ENCODE measurements around the gene COX7A2L. TPM values are rescaled to one million over a fixed set of nuclear protein-coding genes. Genes with fewer than 3 reads are reported as not detected.

The COX7A2L gene
- total RNA-seq, 1 experiment from 2014 or later = 132 TPM

DNA sequence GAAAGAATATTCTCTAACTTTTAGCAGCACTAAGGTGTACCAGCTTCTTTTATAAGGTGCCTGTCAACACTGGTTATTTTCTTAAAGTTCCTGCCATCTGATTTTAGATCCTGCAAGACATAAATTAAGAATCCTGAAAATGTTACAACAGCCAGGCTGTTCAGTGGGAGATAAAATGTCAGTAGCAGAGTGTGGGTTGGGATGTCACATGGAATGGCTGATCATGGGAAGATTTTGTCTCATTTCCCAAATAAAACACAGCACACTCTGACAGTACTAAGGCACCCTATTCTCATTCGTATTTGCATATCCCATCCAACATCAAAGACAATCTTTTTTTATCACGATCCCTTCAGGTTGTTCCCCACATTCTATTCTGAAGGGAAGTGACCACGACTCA, 2.4 kb upstream of the COX7A2L start:
- ChIA-PET POLR2A (no interaction called here), CTCF (no interaction called here)
- Histone ChIP-seq H3K27ac (ENCODE audit: low read length) (no peak overlapping the region), H3K27me3 (ENCODE audit: control insufficient read depth, insufficient read depth, low read length) (no peaks in the 10 kb centered on the region), H3K9me3 (ENCODE audit: control insufficient read depth, insufficient read depth, low read depth, low read length) (no peaks in the 10 kb centered on the region), H3K4me3 (ENCODE audit: low read depth in 2 of 2, low read length in 2 of 2) (no peak overlapping the region), H3K4me1 (ENCODE audit: control insufficient read depth, insufficient read depth, low read length) (peaks cover 7% of the 10 kb centered on the region; the same call in 1 of the 2 replicates), H3K36me3 (ENCODE audit: control insufficient read depth, insufficient read depth, low read length) (peaks cover 6% of the 10 kb centered on the region; the same call in 1 of the 2 replicates)
- in situ Hi-C loops (cut with HindIII; ENCODE audit: low pct_unique_long_range_greater_than_20kb, low sequenced_read_pairs) (no loop called here), intact Hi-C loops (cut with micrococcal nuclease; ENCODE audit: unreplicated experiment) (no loop called here)
- ATAC-seq (no peak), DNase-seq (ENCODE audit: low read depth, low spot score) (no peak)
- BruUV-seq (replicated peaks) = no TSS peak
- TF ChIP-seq SIN3A (IDR thresholded peaks at IDR 0.05; ENCODE audit: borderline replicate concordance, insufficient read depth, low read depth, low read length) (no peak), TCF7L2 (IDR thresholded peaks at IDR 0.05; ENCODE audit: low read depth, low read length) (no peak), POLR2AphosphoS5 (IDR thresholded peaks at IDR 0.05; ENCODE audit: low read depth, low read length) (no peak)
- TF ChIP-seq, protein P1, sequence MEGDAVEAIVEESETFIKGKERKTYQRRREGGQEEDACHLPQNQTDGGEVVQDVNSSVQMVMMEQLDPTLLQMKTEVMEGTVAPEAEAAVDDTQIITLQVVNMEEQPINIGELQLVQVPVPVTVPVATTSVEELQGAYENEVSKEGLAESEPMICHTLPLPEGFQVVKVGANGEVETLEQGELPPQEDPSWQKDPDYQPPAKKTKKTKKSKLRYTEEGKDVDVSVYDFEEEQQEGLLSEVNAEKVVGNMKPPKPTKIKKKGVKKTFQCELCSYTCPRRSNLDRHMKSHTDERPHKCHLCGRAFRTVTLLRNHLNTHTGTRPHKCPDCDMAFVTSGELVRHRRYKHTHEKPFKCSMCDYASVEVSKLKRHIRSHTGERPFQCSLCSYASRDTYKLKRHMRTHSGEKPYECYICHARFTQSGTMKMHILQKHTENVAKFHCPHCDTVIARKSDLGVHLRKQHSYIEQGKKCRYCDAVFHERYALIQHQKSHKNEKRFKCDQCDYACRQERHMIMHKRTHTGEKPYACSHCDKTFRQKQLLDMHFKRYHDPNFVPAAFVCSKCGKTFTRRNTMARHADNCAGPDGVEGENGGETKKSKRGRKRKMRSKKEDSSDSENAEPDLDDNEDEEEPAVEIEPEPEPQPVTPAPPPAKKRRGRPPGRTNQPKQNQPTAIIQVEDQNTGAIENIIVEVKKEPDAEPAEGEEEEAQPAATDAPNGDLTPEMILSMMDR (IDR thresholded peaks at IDR 0.05) = no peak
- TF ChIP-seq, protein P2, sequence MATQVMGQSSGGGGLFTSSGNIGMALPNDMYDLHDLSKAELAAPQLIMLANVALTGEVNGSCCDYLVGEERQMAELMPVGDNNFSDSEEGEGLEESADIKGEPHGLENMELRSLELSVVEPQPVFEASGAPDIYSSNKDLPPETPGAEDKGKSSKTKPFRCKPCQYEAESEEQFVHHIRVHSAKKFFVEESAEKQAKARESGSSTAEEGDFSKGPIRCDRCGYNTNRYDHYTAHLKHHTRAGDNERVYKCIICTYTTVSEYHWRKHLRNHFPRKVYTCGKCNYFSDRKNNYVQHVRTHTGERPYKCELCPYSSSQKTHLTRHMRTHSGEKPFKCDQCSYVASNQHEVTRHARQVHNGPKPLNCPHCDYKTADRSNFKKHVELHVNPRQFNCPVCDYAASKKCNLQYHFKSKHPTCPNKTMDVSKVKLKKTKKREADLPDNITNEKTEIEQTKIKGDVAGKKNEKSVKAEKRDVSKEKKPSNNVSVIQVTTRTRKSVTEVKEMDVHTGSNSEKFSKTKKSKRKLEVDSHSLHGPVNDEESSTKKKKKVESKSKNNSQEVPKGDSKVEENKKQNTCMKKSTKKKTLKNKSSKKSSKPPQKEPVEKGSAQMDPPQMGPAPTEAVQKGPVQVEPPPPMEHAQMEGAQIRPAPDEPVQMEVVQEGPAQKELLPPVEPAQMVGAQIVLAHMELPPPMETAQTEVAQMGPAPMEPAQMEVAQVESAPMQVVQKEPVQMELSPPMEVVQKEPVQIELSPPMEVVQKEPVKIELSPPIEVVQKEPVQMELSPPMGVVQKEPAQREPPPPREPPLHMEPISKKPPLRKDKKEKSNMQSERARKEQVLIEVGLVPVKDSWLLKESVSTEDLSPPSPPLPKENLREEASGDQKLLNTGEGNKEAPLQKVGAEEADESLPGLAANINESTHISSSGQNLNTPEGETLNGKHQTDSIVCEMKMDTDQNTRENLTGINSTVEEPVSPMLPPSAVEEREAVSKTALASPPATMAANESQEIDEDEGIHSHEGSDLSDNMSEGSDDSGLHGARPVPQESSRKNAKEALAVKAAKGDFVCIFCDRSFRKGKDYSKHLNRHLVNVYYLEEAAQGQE (IDR thresholded peaks at IDR 0.05; ENCODE audit: insufficient read depth in 1 of 2, low read depth in 2 of 2, low read length in 1 of 2) = no peak

DNA sequence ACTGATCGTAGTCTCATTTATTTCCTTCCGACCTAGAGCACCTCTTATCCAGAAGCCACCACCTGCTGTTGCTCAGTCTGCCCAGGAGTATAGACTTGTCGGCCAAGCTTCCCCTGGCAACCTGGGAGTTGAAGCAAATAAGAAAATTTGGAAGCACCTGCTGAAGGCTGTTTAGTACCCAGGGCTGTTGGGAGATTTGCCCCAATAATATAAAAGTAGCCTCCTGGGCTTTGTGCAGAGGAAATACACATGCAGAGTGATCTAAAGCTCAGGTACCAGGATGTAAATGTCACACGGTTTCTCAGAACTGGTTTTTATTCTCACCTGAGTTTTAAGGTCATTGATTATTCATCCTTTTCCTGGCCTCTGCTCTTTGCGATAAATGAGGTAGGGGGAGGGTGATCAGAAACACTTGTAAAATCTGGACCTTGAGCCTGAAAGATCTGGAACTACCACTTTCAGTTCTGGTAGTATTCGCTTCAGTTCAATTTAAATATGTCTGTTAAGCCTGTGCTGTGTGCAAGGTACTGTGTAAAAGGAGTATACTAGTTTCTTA, 789 bp upstream of the COX7A2L start:
- Histone ChIP-seq H3K27ac (ENCODE audit: low read length) (peak overlapping the region; percentile 82), H3K9me3 (ENCODE audit: control insufficient read depth, insufficient read depth, low read depth, low read length) (no peaks in the 10 kb centered on the region), H3K36me3 (ENCODE audit: control insufficient read depth, insufficient read depth, low read length) (peaks cover 6% of the 10 kb centered on the region; the same call in 1 of the 2 replicates), H3K4me1 (ENCODE audit: control insufficient read depth, insufficient read depth, low read length) (peaks cover 7% of the 10 kb centered on the region; the same call in 1 of the 2 replicates), H3K4me3 (ENCODE audit: low read depth in 2 of 2, low read length in 2 of 2) (peak overlapping the region; percentile 40 to 97), H3K27me3 (ENCODE audit: control insufficient read depth, insufficient read depth, low read length) (no peaks in the 10 kb centered on the region)
- no peak; the same call in 1 of the 2 replicates for ATAC-seq
- POLR2A ChIA-PET = interaction anchor here (0.6 kb wide), 1 partner anchor 16 kb away, joined by 3 read pairs; no protein-coding TSS in a partner anchor
- intact Hi-C loops (cut with micrococcal nuclease; ENCODE audit: unreplicated experiment) (no loop called here), in situ Hi-C loops (cut with HindIII; ENCODE audit: low pct_unique_long_range_greater_than_20kb, low sequenced_read_pairs) (no loop called here)
- no TSS peak for BruUV-seq (replicated peaks)
- no peak for DNase-seq (ENCODE audit: low read depth, low spot score)
- TF ChIP-seq, protein P1 (IDR thresholded peaks at IDR 0.05) = peak; percentile 40
- TF ChIP-seq, protein P2 (IDR thresholded peaks at IDR 0.05; ENCODE audit: insufficient read depth in 1 of 2, low read depth in 2 of 2, low read length in 1 of 2) = no peak
- CTCF ChIA-PET = no interaction called here

All from Panc1 (cell line).